GM23338 (cell line): ENCODE data around the gene RUVBL1. TPM values are rescaled to one million over a fixed set of nuclear protein-coding genes. Genes with fewer than 3 reads are reported as not detected.

Experiments used
- ATAC-seq: fragments of 200-7000 bp; cut with Tn5 transposase; 3 replicates; pipeline ENCODE4 v1.9.1; 2020
- DNase-seq: peaks from one replicate; pipeline ENCODE4 v3.0.0-alpha.2; 2015; ENCODE audit warnings: low spot score
- H2AFZ ChIP-seq: fragments of 200-600 bp; sonication (generic); 2 replicates; pipeline ENCODE4 v1.8.0; 2016; ENCODE audit warnings: antibody characterized with exemption, mild to moderate bottlenecking, moderate library complexity
- H3F3A ChIP-seq: fragments of 200-600 bp; sonication (generic); replicated peaks from 2 replicates; pipeline ENCODE4 v1.8.0; 2017; ENCODE audit warnings: antibody characterized with exemption, mixed run types, low read depth
- H3K27ac ChIP-seq: fragments of 200-600 bp; sonication (generic); 2 replicates; pipeline ENCODE4 v1.6.1; 2016; ENCODE audit warnings: low read depth
- H3K27me3 ChIP-seq: fragments of 200-600 bp; sonication (generic); 2 replicates; pipeline ENCODE4 v1.8.0; 2016; ENCODE audit warnings: mild to moderate bottlenecking, mixed run types, moderate library complexity; ENCODE audit not compliant: insufficient read depth
- H3K36me3 ChIP-seq: fragments of 200-600 bp; sonication (generic); 2 replicates; pipeline ENCODE4 v1.8.0; 2016; ENCODE audit warnings: mild to moderate bottlenecking; ENCODE audit not compliant: insufficient read depth
- H3K4me1 ChIP-seq: fragments of 200-600 bp; sonication (generic); 2 replicates; pipeline ENCODE4 v1.8.0; 2016; ENCODE audit warnings: mild to moderate bottlenecking, moderate library complexity; ENCODE audit not compliant: insufficient read depth
- H3K4me2 ChIP-seq: fragments of 200-600 bp; sonication (generic); 2 replicates; pipeline ENCODE4 v1.7.1; 2017; ENCODE audit warnings: mixed run types
- H3K4me3 ChIP-seq: fragments of 200-600 bp; sonication (generic); 2 replicates; pipeline ENCODE4 v1.6.1; 2016; ENCODE audit warnings: mixed run types
- H3K79me2 ChIP-seq: fragments of 200-600 bp; sonication (generic); replicated peaks from 2 replicates; pipeline ENCODE4 v1.8.0; 2017; ENCODE audit warnings: mild to moderate bottlenecking; ENCODE audit not compliant: insufficient read depth
- H3K9me2 ChIP-seq: fragments of 200-600 bp; sonication (generic); 2 replicates; pipeline ENCODE4 v1.8.0; 2017; ENCODE audit not compliant: insufficient read depth
- H4K20me1 ChIP-seq: fragments of 200-600 bp; sonication (generic); replicated peaks from 2 replicates; pipeline ENCODE4 v1.8.0; 2017; ENCODE audit warnings: mild to moderate bottlenecking; ENCODE audit not compliant: insufficient read depth
- H3K27ac Mint-ChIP-seq: 2 replicates; pipeline ENCODE4 v1.8.0; 2020; ENCODE audit warnings: inconsistent platforms, mild to moderate bottlenecking, moderate library complexity, mixed read lengths
- H3K27me3 Mint-ChIP-seq: 3 replicates; pipeline ENCODE4 v1.8.0; 2022; ENCODE audit warnings: low read depth, mild to moderate bottlenecking, moderate library complexity, mixed read lengths, inconsistent platforms; ENCODE audit not compliant: insufficient read depth, poor library complexity
- H3K36me3 Mint-ChIP-seq: 3 replicates; pipeline ENCODE4 v1.8.0; 2021; ENCODE audit warnings: low read depth, mild to moderate bottlenecking, inconsistent platforms, moderate library complexity, mixed read lengths
- H3K4me1 Mint-ChIP-seq: 3 replicates; pipeline ENCODE4 v1.8.0; 2020; ENCODE audit warnings: mild to moderate bottlenecking, inconsistent platforms, mixed read lengths
- H3K4me3 Mint-ChIP-seq: 3 replicates; pipeline ENCODE4 v1.8.0; 2021; ENCODE audit warnings: moderate library complexity, mild to moderate bottlenecking, inconsistent platforms, mixed read lengths
- H3K9me3 Mint-ChIP-seq: 3 replicates; pipeline ENCODE4 v1.8.0; 2020; ENCODE audit warnings: moderate library complexity, mild to moderate bottlenecking, inconsistent platforms, mixed read lengths
- CREB1 ChIP-seq: fragments of 250-450 bp; sonication (Bioruptor Pico); IDR thresholded peaks from 2 replicates; pipeline ENCODE4 v1.5.0; 2020; ENCODE audit warnings: low read depth, mild to moderate bottlenecking, moderate library complexity
- EZH2phosphoT487 ChIP-seq: fragments of 200-600 bp; sonication (generic); IDR thresholded peaks from one replicate; pipeline ENCODE4 v1.8.1; 2018; ENCODE audit warnings: antibody characterized with exemption; ENCODE audit not compliant: unreplicated experiment
- JUNB ChIP-seq: IDR thresholded peaks from one replicate; pipeline ENCODE4 v1.6.1; 2016; ENCODE audit warnings: antibody characterized with exemption; ENCODE audit not compliant: unreplicated experiment
- NANOG ChIP-seq: IDR thresholded peaks from 2 replicates; pipeline ENCODE4 v1.6.1; 2016; ENCODE audit warnings: antibody characterized with exemption, borderline replicate concordance
- STAT1 ChIP-seq: IDR thresholded peaks from one replicate; pipeline ENCODE4 v1.6.1; 2016; ENCODE audit warnings: antibody characterized with exemption; ENCODE audit not compliant: unreplicated experiment
- ZNF114 ChIP-seq: fragments of 250-450 bp; sonication (Bioruptor Pico); IDR thresholded peaks from 2 replicates; pipeline ENCODE4 v1.5.0; 2020; ENCODE audit warnings: mild to moderate bottlenecking, moderate library complexity
- polyA plus RNA-seq: library from polyadenylated mRNA; unstranded; fragments of >200 nt; fragmentation: Nextera tagmentation; extraction: Ambion mirVana; gene quantifications from 2 replicates; pipeline ENCODE4 v1.2.1, GENCODE V29; 2016
- total RNA-seq: library from RNA; depleted of rRNA; stranded (reverse); fragments of >200 nt; shearing (Covaris generic); gene quantifications from 2 replicates; pipeline ENCODE4 v1.2.3, GENCODE V29; 2014
- TF ChIP-seq, protein P1 (sequence below): fragments of 250-450 bp; sonication (Bioruptor Pico); IDR thresholded peaks from 2 replicates; pipeline ENCODE4 v1.5.0; 2020; ENCODE audit warnings: mild to moderate bottlenecking, moderate library complexity
- TF ChIP-seq, protein P2 (sequence below): IDR thresholded peaks from one replicate; pipeline ENCODE4 v1.6.1; 2018; ENCODE audit warnings: antibody characterized with exemption; ENCODE audit not compliant: unreplicated experiment
- TF ChIP-seq, protein P3 (sequence below), 2 experiments: fragments of 200-600 bp in 1 of 2; sonication (generic) in 1 of 2; conservative IDR thresholded peaks; 2 replicates each; pipeline versions ENCODE4 v1.5.1 to v1.6.1; 2016 to 2017; ENCODE audit warnings: antibody characterized with exemption in 2 of 2, low read depth in 2 of 2, mild to moderate bottlenecking in 2 of 2, moderate library complexity in 1 of 2
- TF ChIP-seq, protein P4 (sequence below): IDR thresholded peaks from 2 replicates; pipeline ENCODE4 v1.6.1; 2016; ENCODE audit warnings: antibody characterized with exemption

The RUVBL1 gene
- total and polyA plus RNA-seq, 2 experiments from 2014 or later, result 133 to 136 TPM

DNA sequence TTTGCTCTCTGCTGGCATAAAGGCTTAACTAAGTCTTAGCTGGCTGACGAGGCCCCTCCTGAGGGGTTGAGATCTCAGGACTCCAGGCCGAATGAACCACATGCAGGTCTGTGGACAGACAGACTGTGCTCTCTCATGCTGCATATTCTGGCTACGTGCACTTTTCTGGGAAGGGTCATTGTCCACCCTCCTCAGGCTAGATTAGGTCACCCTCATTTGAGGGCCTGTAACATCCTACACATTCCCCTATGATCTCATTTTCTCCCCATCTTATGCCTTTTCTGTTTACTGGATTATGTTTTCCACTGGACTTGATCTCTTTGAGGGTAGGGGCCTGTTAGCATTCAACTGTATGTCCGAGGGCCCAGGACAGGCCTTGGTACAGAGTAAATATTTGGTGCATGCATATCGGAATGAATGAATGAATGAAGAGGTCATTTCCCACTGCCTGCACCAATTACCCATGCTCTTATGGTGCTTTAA lies 43.4 kb upstream of the RUVBL1 start (continued):
- no peak for TF ChIP-seq JUNB
- TF ChIP-seq, protein P1, sequence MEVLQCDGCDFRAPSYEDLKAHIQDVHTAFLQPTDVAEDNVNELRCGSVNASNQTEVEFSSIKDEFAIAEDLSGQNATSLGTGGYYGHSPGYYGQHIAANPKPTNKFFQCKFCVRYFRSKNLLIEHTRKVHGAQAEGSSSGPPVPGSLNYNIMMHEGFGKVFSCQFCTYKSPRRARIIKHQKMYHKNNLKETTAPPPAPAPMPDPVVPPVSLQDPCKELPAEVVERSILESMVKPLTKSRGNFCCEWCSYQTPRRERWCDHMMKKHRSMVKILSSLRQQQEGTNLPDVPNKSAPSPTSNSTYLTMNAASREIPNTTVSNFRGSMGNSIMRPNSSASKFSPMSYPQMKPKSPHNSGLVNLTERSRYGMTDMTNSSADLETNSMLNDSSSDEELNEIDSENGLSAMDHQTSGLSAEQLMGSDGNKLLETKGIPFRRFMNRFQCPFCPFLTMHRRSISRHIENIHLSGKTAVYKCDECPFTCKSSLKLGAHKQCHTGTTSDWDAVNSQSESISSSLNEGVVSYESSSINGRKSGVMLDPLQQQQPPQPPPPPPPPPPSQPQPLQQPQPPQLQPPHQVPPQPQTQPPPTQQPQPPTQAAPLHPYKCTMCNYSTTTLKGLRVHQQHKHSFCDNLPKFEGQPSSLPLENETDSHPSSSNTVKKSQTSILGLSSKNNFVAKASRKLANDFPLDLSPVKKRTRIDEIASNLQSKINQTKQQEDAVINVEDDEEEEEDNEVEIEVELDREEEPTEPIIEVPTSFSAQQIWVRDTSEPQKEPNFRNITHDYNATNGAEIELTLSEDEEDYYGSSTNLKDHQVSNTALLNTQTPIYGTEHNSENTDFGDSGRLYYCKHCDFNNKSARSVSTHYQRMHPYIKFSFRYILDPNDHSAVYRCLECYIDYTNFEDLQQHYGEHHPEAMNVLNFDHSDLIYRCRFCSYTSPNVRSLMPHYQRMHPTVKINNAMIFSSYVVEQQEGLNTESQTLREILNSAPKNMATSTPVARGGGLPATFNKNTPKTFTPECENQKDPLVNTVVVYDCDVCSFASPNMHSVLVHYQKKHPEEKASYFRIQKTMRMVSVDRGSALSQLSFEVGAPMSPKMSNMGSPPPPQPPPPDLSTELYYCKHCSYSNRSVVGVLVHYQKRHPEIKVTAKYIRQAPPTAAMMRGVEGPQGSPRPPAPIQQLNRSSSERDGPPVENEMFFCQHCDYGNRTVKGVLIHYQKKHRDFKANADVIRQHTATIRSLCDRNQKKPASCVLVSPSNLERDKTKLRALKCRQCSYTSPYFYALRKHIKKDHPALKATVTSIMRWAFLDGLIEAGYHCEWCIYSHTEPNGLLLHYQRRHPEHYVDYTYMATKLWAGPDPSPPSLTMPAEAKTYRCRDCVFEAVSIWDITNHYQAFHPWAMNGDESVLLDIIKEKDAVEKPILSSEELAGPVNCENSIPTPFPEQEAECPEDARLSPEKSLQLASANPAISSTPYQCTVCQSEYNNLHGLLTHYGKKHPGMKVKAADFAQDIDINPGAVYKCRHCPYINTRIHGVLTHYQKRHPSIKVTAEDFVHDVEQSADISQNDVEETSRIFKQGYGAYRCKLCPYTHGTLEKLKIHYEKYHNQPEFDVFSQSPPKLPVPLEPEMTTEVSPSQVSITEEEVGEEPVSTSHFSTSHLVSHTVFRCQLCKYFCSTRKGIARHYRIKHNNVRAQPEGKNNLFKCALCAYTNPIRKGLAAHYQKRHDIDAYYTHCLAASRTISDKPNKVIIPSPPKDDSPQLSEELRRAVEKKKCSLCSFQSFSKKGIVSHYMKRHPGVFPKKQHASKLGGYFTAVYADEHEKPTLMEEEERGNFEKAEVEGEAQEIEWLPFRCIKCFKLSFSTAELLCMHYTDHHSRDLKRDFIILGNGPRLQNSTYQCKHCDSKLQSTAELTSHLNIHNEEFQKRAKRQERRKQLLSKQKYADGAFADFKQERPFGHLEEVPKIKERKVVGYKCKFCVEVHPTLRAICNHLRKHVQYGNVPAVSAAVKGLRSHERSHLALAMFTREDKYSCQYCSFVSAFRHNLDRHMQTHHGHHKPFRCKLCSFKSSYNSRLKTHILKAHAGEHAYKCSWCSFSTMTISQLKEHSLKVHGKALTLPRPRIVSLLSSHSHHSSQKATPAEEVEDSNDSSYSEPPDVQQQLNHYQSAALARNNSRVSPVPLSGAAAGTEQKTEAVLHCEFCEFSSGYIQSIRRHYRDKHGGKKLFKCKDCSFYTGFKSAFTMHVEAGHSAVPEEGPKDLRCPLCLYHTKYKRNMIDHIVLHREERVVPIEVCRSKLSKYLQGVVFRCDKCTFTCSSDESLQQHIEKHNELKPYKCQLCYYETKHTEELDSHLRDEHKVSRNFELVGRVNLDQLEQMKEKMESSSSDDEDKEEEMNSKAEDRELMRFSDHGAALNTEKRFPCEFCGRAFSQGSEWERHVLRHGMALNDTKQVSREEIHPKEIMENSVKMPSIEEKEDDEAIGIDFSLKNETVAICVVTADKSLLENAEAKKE (CRISPR knock-in tag), result no peak

DNA sequence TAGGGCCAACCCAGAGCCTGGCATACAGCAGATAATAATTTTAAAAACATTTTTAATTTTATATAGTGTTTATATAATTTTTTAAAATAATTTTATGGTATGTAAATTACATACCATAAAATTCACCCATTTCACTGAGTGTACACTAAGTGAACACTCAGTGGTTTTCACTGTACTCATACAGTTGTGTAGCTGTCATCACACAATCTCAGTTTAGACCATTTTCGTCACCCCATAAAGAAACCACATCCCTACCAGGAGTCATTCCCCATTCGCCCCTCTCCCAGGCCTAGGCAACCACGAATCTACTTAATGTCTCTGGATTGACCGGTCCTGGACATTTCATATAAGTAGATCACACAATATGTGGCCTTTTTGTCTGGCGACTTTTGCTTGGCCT lies 39.8 kb upstream of the RUVBL1 start:
- no peaks in the 10 kb centered on the region; the same call in 1 of the 2 replicates for H4K20me1 ChIP-seq
- H3K4me1 ChIP-seq, result peaks cover 3% of the 10 kb centered on the region; the same call in 1 of the 2 replicates
- no peaks in the 10 kb centered on the region for H3F3A ChIP-seq
- H3K4me3 ChIP-seq, result no peak overlapping the region
- no peak overlapping the region for H3K4me2 ChIP-seq
- H3K27me3 Mint-ChIP-seq, result peaks cover 5% of the 10 kb centered on the region
- TF ChIP-seq STAT1 (no peak), CREB1 (CRISPR knock-in tag) (no peak), NANOG (no peak), EZH2phosphoT487 (no peak), ZNF114 (CRISPR knock-in tag) (no peak)
- TF ChIP-seq, protein P2, sequence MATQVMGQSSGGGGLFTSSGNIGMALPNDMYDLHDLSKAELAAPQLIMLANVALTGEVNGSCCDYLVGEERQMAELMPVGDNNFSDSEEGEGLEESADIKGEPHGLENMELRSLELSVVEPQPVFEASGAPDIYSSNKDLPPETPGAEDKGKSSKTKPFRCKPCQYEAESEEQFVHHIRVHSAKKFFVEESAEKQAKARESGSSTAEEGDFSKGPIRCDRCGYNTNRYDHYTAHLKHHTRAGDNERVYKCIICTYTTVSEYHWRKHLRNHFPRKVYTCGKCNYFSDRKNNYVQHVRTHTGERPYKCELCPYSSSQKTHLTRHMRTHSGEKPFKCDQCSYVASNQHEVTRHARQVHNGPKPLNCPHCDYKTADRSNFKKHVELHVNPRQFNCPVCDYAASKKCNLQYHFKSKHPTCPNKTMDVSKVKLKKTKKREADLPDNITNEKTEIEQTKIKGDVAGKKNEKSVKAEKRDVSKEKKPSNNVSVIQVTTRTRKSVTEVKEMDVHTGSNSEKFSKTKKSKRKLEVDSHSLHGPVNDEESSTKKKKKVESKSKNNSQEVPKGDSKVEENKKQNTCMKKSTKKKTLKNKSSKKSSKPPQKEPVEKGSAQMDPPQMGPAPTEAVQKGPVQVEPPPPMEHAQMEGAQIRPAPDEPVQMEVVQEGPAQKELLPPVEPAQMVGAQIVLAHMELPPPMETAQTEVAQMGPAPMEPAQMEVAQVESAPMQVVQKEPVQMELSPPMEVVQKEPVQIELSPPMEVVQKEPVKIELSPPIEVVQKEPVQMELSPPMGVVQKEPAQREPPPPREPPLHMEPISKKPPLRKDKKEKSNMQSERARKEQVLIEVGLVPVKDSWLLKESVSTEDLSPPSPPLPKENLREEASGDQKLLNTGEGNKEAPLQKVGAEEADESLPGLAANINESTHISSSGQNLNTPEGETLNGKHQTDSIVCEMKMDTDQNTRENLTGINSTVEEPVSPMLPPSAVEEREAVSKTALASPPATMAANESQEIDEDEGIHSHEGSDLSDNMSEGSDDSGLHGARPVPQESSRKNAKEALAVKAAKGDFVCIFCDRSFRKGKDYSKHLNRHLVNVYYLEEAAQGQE, result no peak
- TF ChIP-seq, protein P3, sequence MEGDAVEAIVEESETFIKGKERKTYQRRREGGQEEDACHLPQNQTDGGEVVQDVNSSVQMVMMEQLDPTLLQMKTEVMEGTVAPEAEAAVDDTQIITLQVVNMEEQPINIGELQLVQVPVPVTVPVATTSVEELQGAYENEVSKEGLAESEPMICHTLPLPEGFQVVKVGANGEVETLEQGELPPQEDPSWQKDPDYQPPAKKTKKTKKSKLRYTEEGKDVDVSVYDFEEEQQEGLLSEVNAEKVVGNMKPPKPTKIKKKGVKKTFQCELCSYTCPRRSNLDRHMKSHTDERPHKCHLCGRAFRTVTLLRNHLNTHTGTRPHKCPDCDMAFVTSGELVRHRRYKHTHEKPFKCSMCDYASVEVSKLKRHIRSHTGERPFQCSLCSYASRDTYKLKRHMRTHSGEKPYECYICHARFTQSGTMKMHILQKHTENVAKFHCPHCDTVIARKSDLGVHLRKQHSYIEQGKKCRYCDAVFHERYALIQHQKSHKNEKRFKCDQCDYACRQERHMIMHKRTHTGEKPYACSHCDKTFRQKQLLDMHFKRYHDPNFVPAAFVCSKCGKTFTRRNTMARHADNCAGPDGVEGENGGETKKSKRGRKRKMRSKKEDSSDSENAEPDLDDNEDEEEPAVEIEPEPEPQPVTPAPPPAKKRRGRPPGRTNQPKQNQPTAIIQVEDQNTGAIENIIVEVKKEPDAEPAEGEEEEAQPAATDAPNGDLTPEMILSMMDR (conservative IDR thresholded peaks at IDR 0.05; ENCODE audit: low read depth in 2 of 2), result no peak
- TF ChIP-seq, protein P4, sequence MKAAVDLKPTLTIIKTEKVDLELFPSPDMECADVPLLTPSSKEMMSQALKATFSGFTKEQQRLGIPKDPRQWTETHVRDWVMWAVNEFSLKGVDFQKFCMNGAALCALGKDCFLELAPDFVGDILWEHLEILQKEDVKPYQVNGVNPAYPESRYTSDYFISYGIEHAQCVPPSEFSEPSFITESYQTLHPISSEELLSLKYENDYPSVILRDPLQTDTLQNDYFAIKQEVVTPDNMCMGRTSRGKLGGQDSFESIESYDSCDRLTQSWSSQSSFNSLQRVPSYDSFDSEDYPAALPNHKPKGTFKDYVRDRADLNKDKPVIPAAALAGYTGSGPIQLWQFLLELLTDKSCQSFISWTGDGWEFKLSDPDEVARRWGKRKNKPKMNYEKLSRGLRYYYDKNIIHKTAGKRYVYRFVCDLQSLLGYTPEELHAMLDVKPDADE, result no peak
- peaks cover 22% of the 10 kb centered on the region for H3K4me1 Mint-ChIP-seq
- H2AFZ ChIP-seq, result no peak overlapping the region
- H3K27ac ChIP-seq, result no peak overlapping the region
- no peaks in the 10 kb centered on the region for H3K27me3 ChIP-seq
- H3K4me3 Mint-ChIP-seq, result no peak overlapping the region
- H3K36me3 Mint-ChIP-seq, result peaks cover 4% of the 10 kb centered on the region; the same call in 2 of the 3 replicates
- ATAC-seq (no peak), DNase-seq (no peak)
- peaks cover 11% of the 10 kb centered on the region for H3K79me2 ChIP-seq
- no peaks in the 10 kb centered on the region for H3K36me3 ChIP-seq
- H3K9me2 ChIP-seq, result no peaks in the 10 kb centered on the region
- H3K9me3 Mint-ChIP-seq, result no peaks in the 10 kb centered on the region
- H3K27ac Mint-ChIP-seq, result no peak overlapping the region
